ENCODE data around the gene CXCR6.

- TF ChIP-seq CTCF (IDR thresholded peaks at IDR 0.05) (no peak), POLR2A (IDR thresholded peaks at IDR 0.05) (no peak), POLR2AphosphoS5 (IDR thresholded peaks at IDR 0.05) (no peak)
Measured at GRCh38 chr3:45978006-45978761, 34.9 kb downstream of the CXCR6 start.
